Measurements from ENCODE around the gene TRAPPC11. TPM values are rescaled to one million over a fixed set of nuclear protein-coding genes. Genes with fewer than 3 reads are reported as not detected.

Gene TRAPPC11
- total and polyA plus RNA-seq, 2 of the 13 experiments (the other 11 are each of a cell fraction or from before 2014, with no cell fraction given): 18.0 to 23.2 TPM

DNA sequence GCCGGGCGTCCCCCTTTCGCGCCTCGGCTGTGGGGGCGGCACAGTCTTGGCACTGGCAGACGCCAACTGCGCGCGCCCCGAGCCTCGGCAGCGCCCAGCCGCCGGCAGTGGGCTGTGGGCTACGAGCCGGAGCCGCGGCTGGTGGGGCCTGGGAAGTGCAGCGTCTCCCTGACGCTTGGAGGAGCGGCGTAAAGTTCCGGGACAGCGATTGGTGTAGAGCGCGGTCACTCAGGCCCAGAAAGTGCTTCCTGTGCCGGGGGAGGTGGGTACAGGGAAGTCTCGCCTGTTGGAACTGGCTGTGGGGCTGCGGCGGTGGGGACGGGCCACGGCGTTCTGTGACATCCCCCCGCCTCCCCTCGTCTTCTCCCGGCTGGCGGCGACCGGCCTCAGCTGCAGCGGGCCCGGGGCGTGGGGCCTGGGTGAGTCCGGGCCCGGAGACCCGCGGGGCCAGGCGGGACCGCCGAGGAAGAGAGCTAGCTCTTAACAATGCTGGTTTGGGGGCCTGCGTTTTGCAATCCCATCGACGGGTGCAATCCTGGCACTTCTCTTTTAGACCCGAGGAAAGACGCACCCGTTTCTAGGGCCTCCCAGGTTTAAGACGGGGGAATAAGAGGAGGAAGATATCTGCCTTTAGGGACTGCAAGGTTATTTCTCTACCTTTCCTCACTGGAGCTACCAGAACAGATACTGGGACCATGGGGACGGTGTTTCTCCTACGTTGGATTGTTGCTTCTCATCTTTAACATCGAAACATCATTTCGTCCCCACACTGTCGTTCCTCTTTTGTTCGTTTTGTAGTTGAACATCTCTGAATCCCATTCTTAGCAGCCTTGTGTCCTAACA, at the start of gene TRAPPC11, which contains the start of gene RWDD4 (continued):
- TF ChIP-seq, protein P1, sequence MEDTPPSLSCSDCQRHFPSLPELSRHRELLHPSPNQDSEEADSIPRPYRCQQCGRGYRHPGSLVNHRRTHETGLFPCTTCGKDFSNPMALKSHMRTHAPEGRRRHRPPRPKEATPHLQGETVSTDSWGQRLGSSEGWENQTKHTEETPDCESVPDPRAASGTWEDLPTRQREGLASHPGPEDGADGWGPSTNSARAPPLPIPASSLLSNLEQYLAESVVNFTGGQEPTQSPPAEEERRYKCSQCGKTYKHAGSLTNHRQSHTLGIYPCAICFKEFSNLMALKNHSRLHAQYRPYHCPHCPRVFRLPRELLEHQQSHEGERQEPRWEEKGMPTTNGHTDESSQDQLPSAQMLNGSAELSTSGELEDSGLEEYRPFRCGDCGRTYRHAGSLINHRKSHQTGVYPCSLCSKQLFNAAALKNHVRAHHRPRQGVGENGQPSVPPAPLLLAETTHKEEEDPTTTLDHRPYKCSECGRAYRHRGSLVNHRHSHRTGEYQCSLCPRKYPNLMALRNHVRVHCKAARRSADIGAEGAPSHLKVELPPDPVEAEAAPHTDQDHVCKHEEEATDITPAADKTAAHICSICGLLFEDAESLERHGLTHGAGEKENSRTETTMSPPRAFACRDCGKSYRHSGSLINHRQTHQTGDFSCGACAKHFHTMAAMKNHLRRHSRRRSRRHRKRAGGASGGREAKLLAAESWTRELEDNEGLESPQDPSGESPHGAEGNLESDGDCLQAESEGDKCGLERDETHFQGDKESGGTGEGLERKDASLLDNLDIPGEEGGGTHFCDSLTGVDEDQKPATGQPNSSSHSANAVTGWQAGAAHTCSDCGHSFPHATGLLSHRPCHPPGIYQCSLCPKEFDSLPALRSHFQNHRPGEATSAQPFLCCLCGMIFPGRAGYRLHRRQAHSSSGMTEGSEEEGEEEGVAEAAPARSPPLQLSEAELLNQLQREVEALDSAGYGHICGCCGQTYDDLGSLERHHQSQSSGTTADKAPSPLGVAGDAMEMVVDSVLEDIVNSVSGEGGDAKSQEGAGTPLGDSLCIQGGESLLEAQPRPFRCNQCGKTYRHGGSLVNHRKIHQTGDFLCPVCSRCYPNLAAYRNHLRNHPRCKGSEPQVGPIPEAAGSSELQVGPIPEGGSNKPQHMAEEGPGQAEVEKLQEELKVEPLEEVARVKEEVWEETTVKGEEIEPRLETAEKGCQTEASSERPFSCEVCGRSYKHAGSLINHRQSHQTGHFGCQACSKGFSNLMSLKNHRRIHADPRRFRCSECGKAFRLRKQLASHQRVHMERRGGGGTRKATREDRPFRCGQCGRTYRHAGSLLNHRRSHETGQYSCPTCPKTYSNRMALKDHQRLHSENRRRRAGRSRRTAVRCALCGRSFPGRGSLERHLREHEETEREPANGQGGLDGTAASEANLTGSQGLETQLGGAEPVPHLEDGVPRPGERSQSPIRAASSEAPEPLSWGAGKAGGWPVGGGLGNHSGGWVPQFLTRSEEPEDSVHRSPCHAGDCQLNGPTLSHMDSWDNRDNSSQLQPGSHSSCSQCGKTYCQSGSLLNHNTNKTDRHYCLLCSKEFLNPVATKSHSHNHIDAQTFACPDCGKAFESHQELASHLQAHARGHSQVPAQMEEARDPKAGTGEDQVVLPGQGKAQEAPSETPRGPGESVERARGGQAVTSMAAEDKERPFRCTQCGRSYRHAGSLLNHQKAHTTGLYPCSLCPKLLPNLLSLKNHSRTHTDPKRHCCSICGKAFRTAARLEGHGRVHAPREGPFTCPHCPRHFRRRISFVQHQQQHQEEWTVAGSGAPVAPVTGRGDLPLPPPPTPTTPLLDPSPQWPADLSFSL (CRISPR knock-in tag; IDR thresholded peaks at IDR 0.05): no peak
- TF ChIP-seq POLR2A (IDR thresholded peaks at IDR 0.05; ENCODE audit: insufficient read depth in 1 of 2, low read depth in 2 of 2, low read length in 2 of 2) (peak; percentile 43 to 72; a peak in 3 of 4 replicates), FOXA3 (CRISPR knock-in tag; IDR thresholded peaks at IDR 0.05) (peak; percentile 31; the same call in 1 of the 2 replicates), CREM (IDR thresholded peaks at IDR 0.05) (no peak; the same call in 1 of the 2 replicates), CREM (CRISPR knock-in tag; IDR thresholded peaks at IDR 0.05) (peak; percentile 27; the same call in 1 of the 2 replicates), ZBTB20 (CRISPR knock-in tag; IDR thresholded peaks at IDR 0.05; ENCODE audit: borderline replicate concordance, low read depth) (peak; percentile 54; the same call in 1 of the 2 replicates), SMC3 (IDR thresholded peaks at IDR 0.05; ENCODE audit: low read length) (no peak), THAP11 (CRISPR knock-in tag; IDR thresholded peaks at IDR 0.05) (peak; percentile 85), ZNF292 (CRISPR knock-in tag; IDR thresholded peaks at IDR 0.05; ENCODE audit: borderline replicate concordance, low read depth) (0 out of 2 replicates have a peak, but pooled peaks have one; percentile 44), KLF13 (CRISPR knock-in tag; IDR thresholded peaks at IDR 0.05) (no peak), ZNF274 (CRISPR knock-in tag; IDR thresholded peaks at IDR 0.05) (peak; percentile 54; the same call in 1 of the 2 replicates), PHF8 (CRISPR knock-in tag; IDR thresholded peaks at IDR 0.05) (peak; percentile 87), ZNF468 (CRISPR knock-in tag; IDR thresholded peaks at IDR 0.05) (no peak), SKI (IDR thresholded peaks at IDR 0.05; ENCODE audit: partially characterized antibody) (peak; percentile 78), JUN (CRISPR knock-in tag; IDR thresholded peaks at IDR 0.05) (no peak), MAFF (IDR thresholded peaks at IDR 0.05; ENCODE audit: low read depth, low read length) (no peak)
- TF ChIP-seq, protein P2, sequence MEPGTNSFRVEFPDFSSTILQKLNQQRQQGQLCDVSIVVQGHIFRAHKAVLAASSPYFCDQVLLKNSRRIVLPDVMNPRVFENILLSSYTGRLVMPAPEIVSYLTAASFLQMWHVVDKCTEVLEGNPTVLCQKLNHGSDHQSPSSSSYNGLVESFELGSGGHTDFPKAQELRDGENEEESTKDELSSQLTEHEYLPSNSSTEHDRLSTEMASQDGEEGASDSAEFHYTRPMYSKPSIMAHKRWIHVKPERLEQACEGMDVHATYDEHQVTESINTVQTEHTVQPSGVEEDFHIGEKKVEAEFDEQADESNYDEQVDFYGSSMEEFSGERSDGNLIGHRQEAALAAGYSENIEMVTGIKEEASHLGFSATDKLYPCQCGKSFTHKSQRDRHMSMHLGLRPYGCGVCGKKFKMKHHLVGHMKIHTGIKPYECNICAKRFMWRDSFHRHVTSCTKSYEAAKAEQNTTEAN (CRISPR knock-in tag; conservative IDR thresholded peaks at IDR 0.05): no peak
- TF ChIP-seq, protein P3, sequence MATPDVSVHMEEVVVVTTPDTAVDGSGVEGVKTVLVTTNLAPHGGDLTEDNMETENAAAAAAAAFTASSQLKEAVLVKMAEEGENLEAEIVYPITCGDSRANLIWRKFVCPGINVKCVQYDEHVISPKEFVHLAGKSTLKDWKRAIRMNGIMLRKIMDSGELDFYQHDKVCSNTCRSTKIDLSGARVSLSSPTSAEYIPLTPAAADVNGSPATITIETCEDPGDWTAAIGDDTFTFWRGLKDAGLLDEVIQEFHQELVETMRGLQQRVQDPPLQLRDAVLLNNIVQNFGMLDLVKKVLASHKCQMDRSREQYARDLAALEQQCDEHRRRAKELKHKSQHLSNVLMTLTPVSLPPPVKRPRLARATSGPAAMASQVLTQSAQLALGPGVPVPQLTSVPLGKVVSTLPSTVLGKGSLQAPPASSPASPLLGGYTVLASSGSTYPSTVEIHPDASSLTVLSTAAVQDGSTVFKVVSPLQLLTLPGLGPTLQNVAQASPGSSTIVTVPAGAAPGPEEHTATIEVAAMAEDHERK (CRISPR knock-in tag; IDR thresholded peaks at IDR 0.05; ENCODE audit: low read depth): peak; percentile 78
- TF ChIP-seq, protein P4, sequence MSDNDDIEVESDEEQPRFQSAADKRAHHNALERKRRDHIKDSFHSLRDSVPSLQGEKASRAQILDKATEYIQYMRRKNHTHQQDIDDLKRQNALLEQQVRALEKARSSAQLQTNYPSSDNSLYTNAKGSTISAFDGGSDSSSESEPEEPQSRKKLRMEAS (IDR thresholded peaks at IDR 0.05): peak; percentile 49; the same call in 1 of the 2 replicates
